Neuronal stem cell (in vitro differentiated cells): Measurements from ENCODE around the gene LRRTM3.
A peak's percentile ranks its signal among the peaks of the same experiment; 100 is the strongest.

ENCODE experiments used
- DNase-seq: peaks from one replicate; pipeline ENCODE4 v3.0.0-alpha.2; 2013; ENCODE audit warnings: low spot score
- H2AFZ ChIP-seq: one replicate; pipeline ENCODE4 v1.6.1; 2013; ENCODE audit warnings: mild to moderate bottlenecking, low read length, inconsistent platforms
- H2AK5ac ChIP-seq: 2 replicates; pipeline ENCODE4 v1.6.1; 2013; ENCODE audit warnings: low read depth, mild to moderate bottlenecking, inconsistent platforms, low read length, moderate library complexity, mixed read lengths
- H2BK120ac ChIP-seq: 2 replicates; pipeline ENCODE4 v1.6.1; 2013; ENCODE audit warnings: low read depth, mild to moderate bottlenecking, inconsistent platforms, low read length, moderate library complexity, mixed read lengths
- H2BK12ac ChIP-seq: one replicate; pipeline ENCODE4 v1.6.1; 2013; ENCODE audit warnings: low read length, inconsistent platforms
- H2BK15ac ChIP-seq: 2 replicates; pipeline ENCODE4 v1.6.1; 2013; ENCODE audit warnings: mild to moderate bottlenecking, low read length, inconsistent platforms, mixed read lengths
- H2BK5ac ChIP-seq: one replicate; pipeline ENCODE4 v1.6.1; 2013; ENCODE audit warnings: inconsistent platforms, mild to moderate bottlenecking, low read length, moderate library complexity
- H3K14ac ChIP-seq: one replicate; pipeline ENCODE4 v1.6.1; 2013; ENCODE audit warnings: low read length, inconsistent platforms
- H3K18ac ChIP-seq: 2 replicates; pipeline ENCODE4 v1.6.1; 2013; ENCODE audit warnings: low read length, inconsistent platforms
- H3K23ac ChIP-seq: 2 replicates; pipeline ENCODE4 v1.6.1; 2013; ENCODE audit warnings: low read depth, mild to moderate bottlenecking, mixed read lengths, low read length, inconsistent platforms; ENCODE audit not compliant: poor library complexity
- H3K27ac ChIP-seq: replicated peaks from 3 replicates; pipeline ENCODE4 v1.5.1; 2013; ENCODE audit warnings: low read length, inconsistent platforms
- H3K27me3 ChIP-seq, 3 experiments: 2 replicates each; pipeline ENCODE4 v1.6.1; 2013; ENCODE audit warnings: low read length in 3 of 3, mild to moderate bottlenecking in 2 of 3, inconsistent platforms in 1 of 3, low read depth in 1 of 3, mixed read lengths in 1 of 3, moderate library complexity in 1 of 3; ENCODE audit not compliant: control insufficient read depth in 3 of 3, insufficient read depth in 3 of 3
- H3K36me3 ChIP-seq, 2 donors: replicated peaks in 1 of 2; 2 replicates each; pipeline ENCODE4 v1.6.1; 2013; ENCODE audit warnings: low read length in 2 of 2; ENCODE audit not compliant: control insufficient read depth in 2 of 2, insufficient read depth in 2 of 2
- H3K4ac ChIP-seq: 2 replicates; pipeline ENCODE4 v1.6.1; 2013; ENCODE audit warnings: inconsistent platforms, mild to moderate bottlenecking, low read length, moderate library complexity
- H3K4me1 ChIP-seq, 2 donors: 1 replicate in 1 of 2; 2 replicates in 1 of 2; pipeline ENCODE4 v1.6.1; 2013; ENCODE audit warnings: low read length in 2 of 2, low read depth in 1 of 2; ENCODE audit not compliant: control insufficient read depth in 2 of 2, insufficient read depth in 1 of 2
- H3K4me2 ChIP-seq: one replicate; pipeline ENCODE4 v1.6.1; 2013; ENCODE audit warnings: mild to moderate bottlenecking, low read length, inconsistent platforms; ENCODE audit not compliant: insufficient read depth, poor library complexity, severe bottlenecking
- H3K4me3 ChIP-seq, 2 donors: 2 replicates each; pipeline ENCODE4 v1.5.1; 2013; ENCODE audit warnings: low read length in 2 of 2, mild to moderate bottlenecking in 2 of 2, inconsistent platforms in 1 of 2, moderate library complexity in 1 of 2
- H3K79me1 ChIP-seq: one replicate; pipeline ENCODE4 v1.6.1; 2013; ENCODE audit warnings: low read depth, mild to moderate bottlenecking, inconsistent platforms, low read length, moderate library complexity
- H3K9ac ChIP-seq: one replicate; pipeline ENCODE4 v1.6.1; 2013; ENCODE audit warnings: mild to moderate bottlenecking, low read depth, low read length, inconsistent platforms; ENCODE audit not compliant: poor library complexity
- H3K9me3 ChIP-seq, 2 donors: replicated peaks in 1 of 2; 2 replicates each; pipeline versions ENCODE3 to v1.6.1; 2013; ENCODE audit warnings: low read length in 2 of 2, mild to moderate bottlenecking in 2 of 2, inconsistent platforms in 1 of 2, low read depth in 1 of 2, mixed read lengths in 1 of 2, moderate library complexity in 1 of 2; ENCODE audit not compliant: control insufficient read depth in 2 of 2, insufficient read depth in 1 of 2
- H4K8ac ChIP-seq: one replicate; pipeline ENCODE4 v1.6.1; 2013; ENCODE audit warnings: low read depth, mild to moderate bottlenecking, inconsistent platforms, low read length, moderate library complexity
- H4K91ac ChIP-seq: one replicate; pipeline ENCODE4 v1.6.1; 2013; ENCODE audit warnings: low read length, low read depth, mild to moderate bottlenecking, inconsistent platforms; ENCODE audit not compliant: poor library complexity
- WGBS, 2 donors: extraction: QIAGEN DNeasy Blood & Tissue Kit; methylation state at CpG; one replicate each; pipeline ENCODE4 v1.1.7; 2013; ENCODE audit warnings: missing lambda C conversion rate in 2 of 2, mixed read lengths in 1 of 2; ENCODE audit not compliant: insufficient read length in 2 of 2, insufficient replicate concordance in 1 of 2; ENCODE audit errors: extremely low coverage in 2 of 2; 5-methylcytosine and 5-hydroxymethylcytosine counted together

Gene LRRTM3

GRCh38 chr10:66958466-66958865 lies 32.6 kb downstream of the LRRTM3 start:
- H2BK120ac ChIP-seq = no peak overlapping the region
- H3K9me3 ChIP-seq = no peaks in the 10 kb centered on the region
- no peak overlapping the region for H3K4ac ChIP-seq
- H2AK5ac ChIP-seq = no peak overlapping the region
- H4K8ac ChIP-seq = no peak overlapping the region
- H3K27ac ChIP-seq = no peak overlapping the region
- H3K23ac ChIP-seq = no peak overlapping the region
- H2BK15ac ChIP-seq = no peak overlapping the region
- H3K14ac ChIP-seq = no peak overlapping the region
- peak overlapping the region; percentile 42 for H2AFZ ChIP-seq
- H2BK12ac ChIP-seq = no peak overlapping the region
- H3K4me3 ChIP-seq = no peak overlapping the region
- no peak overlapping the region for H3K4me2 ChIP-seq
- peaks cover 0 to 2% of the 10 kb centered on the region in 2 donors for H3K4me1 ChIP-seq
- no peak overlapping the region for H4K91ac ChIP-seq
- H3K79me1 ChIP-seq = no peaks in the 10 kb centered on the region
- no peak overlapping the region for H3K9ac ChIP-seq
- no peak overlapping the region for H2BK5ac ChIP-seq
- no peak for DNase-seq
- no peaks in the 10 kb centered on the region for H3K36me3 ChIP-seq
- H3K18ac ChIP-seq = no peak overlapping the region
- WGBS, 2 donors = no CpG with 5 or more reads among the region's 2 CpGs
- H3K27me3 ChIP-seq = no peaks in the 10 kb centered on the region

GRCh38 chr10:66964946-66965345 lies 39.1 kb downstream of the LRRTM3 start:
- DNase-seq = no peak
- Histone ChIP-seq H2BK12ac (no peak overlapping the region), H3K27ac (no peak overlapping the region), H3K4me1 (peaks cover 0 to 3% of the 10 kb centered on the region in 2 donors), H4K8ac (no peak overlapping the region), H2BK120ac (no peak overlapping the region), H3K9me3 (no peaks in the 10 kb centered on the region), H3K4me3 (no peak overlapping the region), H3K79me1 (no peaks in the 10 kb centered on the region), H2BK5ac (no peak overlapping the region), H2AK5ac (no peak overlapping the region), H3K18ac (no peak overlapping the region), H3K36me3 (no peaks in the 10 kb centered on the region), H2BK15ac (no peak overlapping the region), H3K9ac (no peak overlapping the region), H3K4ac (no peak overlapping the region), H3K14ac (no peak overlapping the region), H3K23ac (no peak overlapping the region), H2AFZ (peak overlapping the region; percentile 18), H4K91ac (no peak overlapping the region), H3K4me2 (no peak overlapping the region), H3K27me3 (no peaks in the 10 kb centered on the region)
- WGBS, 2 donors = no CpG with 5 or more reads among the region's 4 CpGs

- Histone ChIP-seq H2BK5ac (no peak overlapping the region), H3K79me1 (no peaks in the 10 kb centered on the region), H2BK15ac (no peak overlapping the region), H4K91ac (no peak overlapping the region), H3K27me3 (no peaks in the 10 kb centered on the region), H3K9me3 (no peaks in the 10 kb centered on the region), H2BK12ac (no peak overlapping the region), H3K36me3 (no peaks in the 10 kb centered on the region), H3K23ac (no peak overlapping the region), H3K18ac (no peak overlapping the region), H3K4me3 (no peak overlapping the region), H3K9ac (no peak overlapping the region), H2AK5ac (no peak overlapping the region), H2AFZ (no peak overlapping the region), H3K4ac (no peak overlapping the region), H4K8ac (no peak overlapping the region), H3K4me2 (no peak overlapping the region), H2BK120ac (no peak overlapping the region), H3K4me1 (no peaks in the 10 kb centered on the region), H3K14ac (no peak overlapping the region), H3K27ac (no peak overlapping the region)
- DNase-seq = no peak
- WGBS, 2 donors = no CpG with 5 or more reads among the region's 4 CpGs
Measured at GRCh38 chr10:66980246-66980815, 54.5 kb downstream of the LRRTM3 start.

GRCh38 chr10:66981361-66982052 lies 55.7 kb downstream of the LRRTM3 start:
- H3K9ac ChIP-seq = no peak overlapping the region
- H2BK15ac ChIP-seq = no peak overlapping the region
- no peak for DNase-seq
- H3K9me3 ChIP-seq = no peaks in the 10 kb centered on the region
- H4K91ac ChIP-seq = no peak overlapping the region
- no peak overlapping the region for H2BK12ac ChIP-seq
- no peak overlapping the region for H2BK120ac ChIP-seq
- no peak overlapping the region for H2AK5ac ChIP-seq
- no peak overlapping the region for H4K8ac ChIP-seq
- no peaks in the 10 kb centered on the region for H3K36me3 ChIP-seq
- no peaks in the 10 kb centered on the region for H3K27me3 ChIP-seq
- no peak overlapping the region for H3K23ac ChIP-seq
- peak overlapping the region; percentile 59 for H2AFZ ChIP-seq
- H3K27ac ChIP-seq = no peak overlapping the region
- H3K4ac ChIP-seq = no peak overlapping the region
- H3K79me1 ChIP-seq = no peaks in the 10 kb centered on the region
- H2BK5ac ChIP-seq = no peak overlapping the region
- H3K4me2 ChIP-seq = no peak overlapping the region
- no peak overlapping the region for H3K14ac ChIP-seq
- H3K18ac ChIP-seq = no peak overlapping the region
- no peak overlapping the region for H3K4me3 ChIP-seq
- no CpG with 5 or more reads among the region's 3 CpGs for WGBS, 2 donors
- no peaks in the 10 kb centered on the region for H3K4me1 ChIP-seq
